AG09319 (cell line): Measurements from ENCODE around the gene NPTXR.

Source experiments
- DNase-seq: peaks from one replicate; pipeline ENCODE4 v3.0.0-alpha.2; 2010; ENCODE audit warnings: low read depth; ENCODE audit errors: extremely low read depth
- CTCF ChIP-seq: IDR thresholded peaks from 2 replicates; pipeline ENCODE4 v1.5.1; 2011; ENCODE audit warnings: low read depth, mild to moderate bottlenecking, inconsistent platforms, low read length, moderate library complexity

NPTXR gene

GRCh38 chr22:38868286-38868721 lies 24.5 kb upstream of the NPTXR start:
- DNase-seq = no peak

GRCh38 chr22:38867471-38868285 lies 23.9 kb upstream of the NPTXR start:
- no peak for DNase-seq

More at GRCh38 chr22:38868286-38868721, 24.5 kb upstream of the NPTXR start:
- no peak for TF ChIP-seq CTCF

GRCh38 chr22:38867124-38867455 lies 23.3 kb upstream of the NPTXR start:
- TF ChIP-seq CTCF = no peak
- DNase-seq = no peak

More at GRCh38 chr22:38867471-38868285, 23.9 kb upstream of the NPTXR start:
- no peak for TF ChIP-seq CTCF

GRCh38 chr22:38866399-38867123 lies 22.7 kb upstream of the NPTXR start:
- no peak for DNase-seq
- no peak for TF ChIP-seq CTCF

GRCh38 chr22:38866024-38866398 lies 22.2 kb upstream of the NPTXR start:
- no peak for DNase-seq
- TF ChIP-seq CTCF = no peak

- DNase-seq = no peak
- TF ChIP-seq CTCF = no peak
These were observed 21.6 kb upstream of the NPTXR start for GRCh38 chr22:38865201-38866023.
